Fibroblast of lung (primary cell): Measurements from ENCODE around the gene ASIC3. TPM values are rescaled to one million over a fixed set of nuclear protein-coding genes. Genes with fewer than 3 reads are reported as not detected.

Experiments used
- DNase-seq, 2 donors: peaks; one replicate each; pipeline versions ENCODE4 v3.0.0 to v3.0.0-alpha.2; 2010; ENCODE audit warnings: low read depth in 2 of 2
- H2AFZ ChIP-seq: 2 replicates; pipeline ENCODE4 v1.5.1; 2012; ENCODE audit warnings: low read length, control low read depth, inconsistent platforms
- H3K27ac ChIP-seq: 2 replicates; pipeline ENCODE4 v1.5.1; 2011; ENCODE audit warnings: low read length, control low read depth; ENCODE audit not compliant: insufficient read depth
- H3K27me3 ChIP-seq: 2 replicates; pipeline ENCODE4 v1.5.1; 2011; ENCODE audit warnings: mild to moderate bottlenecking, low read length; ENCODE audit not compliant: control insufficient read depth, insufficient read depth
- H3K36me3 ChIP-seq: 2 replicates; pipeline ENCODE4 v1.5.1; 2011; ENCODE audit warnings: low read length; ENCODE audit not compliant: control insufficient read depth, insufficient read depth
- H3K4me1 ChIP-seq: 2 replicates; pipeline ENCODE4 v1.5.1; 2011; ENCODE audit warnings: low read length; ENCODE audit not compliant: control insufficient read depth, insufficient read depth; ENCODE audit errors: extremely low read depth
- H3K4me2 ChIP-seq: 2 replicates; pipeline ENCODE4 v1.5.1; 2011; ENCODE audit warnings: low read length, control low read depth; ENCODE audit not compliant: insufficient read depth; ENCODE audit errors: extremely low read depth
- H3K4me3 ChIP-seq, 4 experiments: fragments of 200-600 bp in 1 of 4; sonication (generic) in 1 of 4; replicated peaks in 1 of 4; 2 replicates each; pipeline ENCODE4 v1.5.1; 2011 to 2016; ENCODE audit warnings: low read length in 4 of 4, low read depth in 3 of 4, mild to moderate bottlenecking in 3 of 4, control low read depth in 2 of 4, inconsistent platforms in 1 of 4, mixed read lengths in 1 of 4; ENCODE audit not compliant: insufficient read depth in 1 of 4; ENCODE audit errors: control extremely low read depth in 1 of 4
- H3K79me2 ChIP-seq: 2 replicates; pipeline ENCODE4 v1.5.1; 2012; ENCODE audit warnings: mild to moderate bottlenecking, low read length, inconsistent platforms; ENCODE audit not compliant: control insufficient read depth, insufficient read depth
- H3K9ac ChIP-seq: 2 replicates; pipeline ENCODE4 v1.5.1; 2011; ENCODE audit warnings: mild to moderate bottlenecking, low read length, control low read depth; ENCODE audit not compliant: insufficient read depth
- H3K9me3 ChIP-seq: 2 replicates; pipeline ENCODE4 v1.5.1; 2012; ENCODE audit warnings: low read depth, low read length; ENCODE audit not compliant: control insufficient read depth, insufficient read depth
- H4K20me1 ChIP-seq: 2 replicates; pipeline ENCODE4 v1.5.1; 2011; ENCODE audit warnings: low read length; ENCODE audit not compliant: control insufficient read depth, insufficient read depth; ENCODE audit errors: extremely low read depth
- EZH2 ChIP-seq: IDR thresholded peaks from 2 replicates; pipeline ENCODE4 v1.5.1; 2012; ENCODE audit warnings: low read length, control low read depth, mild to moderate bottlenecking; ENCODE audit errors: missing control alignments
- polyA plus RNA-seq, 2 donors: library from polyadenylated mRNA; depleted of rRNA in 1 of 2; stranded (reverse) in 1 of 2; unstranded in 1 of 2; fragments of >200 nt; gene quantifications; 2 replicates each; pipeline ENCODE4 v1.2.1, GENCODE V29; 2011 to 2012; ENCODE audit warnings: missing spikeins in 1 of 2
- total RNA-seq: library from RNA; depleted of rRNA; stranded (reverse); fragments of >200 nt; gene quantifications from 2 replicates; pipeline ENCODE4 v1.2.1, GENCODE V29; 2014
- TF ChIP-seq, protein P1 (sequence below), 2 donors: IDR thresholded peaks in 1 of 2; conservative IDR thresholded peaks in 1 of 2; 1 replicate in 1 of 2; 2 replicates in 1 of 2; pipeline ENCODE4 v1.5.1; 2011 to 2012; ENCODE audit warnings: low read length in 2 of 2, control low read depth in 1 of 2, inconsistent platforms in 1 of 2, low read depth in 1 of 2, mild to moderate bottlenecking in 1 of 2

ASIC3 gene
- total and polyA plus RNA-seq, 2 donors (not counting 1 experiment from before 2014, with no cell fraction given), result 0.07 to 0.17 TPM

DNA sequence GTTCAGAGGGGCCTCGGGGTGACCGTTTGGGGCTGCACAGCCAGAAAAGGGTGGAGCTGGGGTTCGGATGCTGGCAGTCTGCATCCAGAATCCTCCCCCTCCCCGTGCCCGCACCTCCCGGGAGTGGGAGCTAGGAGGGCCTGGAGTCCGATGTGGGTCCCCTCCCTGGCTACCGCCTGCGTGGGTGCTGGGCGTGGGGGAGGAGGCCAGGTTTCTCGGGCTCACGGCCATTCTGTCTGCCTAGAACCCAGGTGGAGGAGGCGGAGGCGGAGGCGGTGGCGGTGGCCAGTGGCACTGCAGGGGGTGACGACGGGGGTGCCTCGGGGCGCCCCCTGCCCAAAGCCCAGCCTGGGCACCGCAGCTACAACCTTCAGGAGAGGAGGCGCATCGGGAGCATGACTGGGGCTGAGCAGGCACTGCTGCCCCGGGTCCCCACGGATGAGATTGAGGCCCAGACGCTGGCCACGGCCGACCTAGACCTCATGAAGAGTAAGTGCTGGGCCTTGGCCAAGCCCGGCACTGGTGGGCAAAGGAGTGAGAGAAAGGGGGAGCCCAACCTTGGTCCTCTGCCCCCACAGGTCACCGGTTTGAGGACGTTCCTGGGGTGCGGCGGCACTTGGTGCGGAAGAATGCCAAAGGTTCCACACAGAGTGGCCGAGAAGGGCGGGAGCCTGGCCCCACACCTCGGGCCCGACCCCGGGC is 18.1 kb downstream of the ASIC3 start:
- no peak overlapping the region for H3K9ac ChIP-seq
- peaks cover 44% of the 10 kb centered on the region for H3K36me3 ChIP-seq
- H3K9me3 ChIP-seq, result no peaks in the 10 kb centered on the region
- H2AFZ ChIP-seq, result no peak overlapping the region
- no peaks in the 10 kb centered on the region for H3K27me3 ChIP-seq
- TF ChIP-seq EZH2, result no peak
- TF ChIP-seq, protein P1, sequence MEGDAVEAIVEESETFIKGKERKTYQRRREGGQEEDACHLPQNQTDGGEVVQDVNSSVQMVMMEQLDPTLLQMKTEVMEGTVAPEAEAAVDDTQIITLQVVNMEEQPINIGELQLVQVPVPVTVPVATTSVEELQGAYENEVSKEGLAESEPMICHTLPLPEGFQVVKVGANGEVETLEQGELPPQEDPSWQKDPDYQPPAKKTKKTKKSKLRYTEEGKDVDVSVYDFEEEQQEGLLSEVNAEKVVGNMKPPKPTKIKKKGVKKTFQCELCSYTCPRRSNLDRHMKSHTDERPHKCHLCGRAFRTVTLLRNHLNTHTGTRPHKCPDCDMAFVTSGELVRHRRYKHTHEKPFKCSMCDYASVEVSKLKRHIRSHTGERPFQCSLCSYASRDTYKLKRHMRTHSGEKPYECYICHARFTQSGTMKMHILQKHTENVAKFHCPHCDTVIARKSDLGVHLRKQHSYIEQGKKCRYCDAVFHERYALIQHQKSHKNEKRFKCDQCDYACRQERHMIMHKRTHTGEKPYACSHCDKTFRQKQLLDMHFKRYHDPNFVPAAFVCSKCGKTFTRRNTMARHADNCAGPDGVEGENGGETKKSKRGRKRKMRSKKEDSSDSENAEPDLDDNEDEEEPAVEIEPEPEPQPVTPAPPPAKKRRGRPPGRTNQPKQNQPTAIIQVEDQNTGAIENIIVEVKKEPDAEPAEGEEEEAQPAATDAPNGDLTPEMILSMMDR (conservative IDR thresholded peaks at IDR 0.05 in 1 of 2, IDR thresholded peaks at IDR 0.05 in 1 of 2; ENCODE audit: low read depth in 1 of 2, low read length in 2 of 2), result no peak
- peaks cover 8% of the 10 kb centered on the region for H3K4me1 ChIP-seq
- no peak for DNase-seq
- peaks cover 17% of the 10 kb centered on the region for H3K79me2 ChIP-seq
- no peak overlapping the region for H3K4me2 ChIP-seq
- H4K20me1 ChIP-seq, result no peaks in the 10 kb centered on the region
- no peak overlapping the region for H3K4me3 ChIP-seq
- H3K27ac ChIP-seq, result no peak overlapping the region

DNA sequence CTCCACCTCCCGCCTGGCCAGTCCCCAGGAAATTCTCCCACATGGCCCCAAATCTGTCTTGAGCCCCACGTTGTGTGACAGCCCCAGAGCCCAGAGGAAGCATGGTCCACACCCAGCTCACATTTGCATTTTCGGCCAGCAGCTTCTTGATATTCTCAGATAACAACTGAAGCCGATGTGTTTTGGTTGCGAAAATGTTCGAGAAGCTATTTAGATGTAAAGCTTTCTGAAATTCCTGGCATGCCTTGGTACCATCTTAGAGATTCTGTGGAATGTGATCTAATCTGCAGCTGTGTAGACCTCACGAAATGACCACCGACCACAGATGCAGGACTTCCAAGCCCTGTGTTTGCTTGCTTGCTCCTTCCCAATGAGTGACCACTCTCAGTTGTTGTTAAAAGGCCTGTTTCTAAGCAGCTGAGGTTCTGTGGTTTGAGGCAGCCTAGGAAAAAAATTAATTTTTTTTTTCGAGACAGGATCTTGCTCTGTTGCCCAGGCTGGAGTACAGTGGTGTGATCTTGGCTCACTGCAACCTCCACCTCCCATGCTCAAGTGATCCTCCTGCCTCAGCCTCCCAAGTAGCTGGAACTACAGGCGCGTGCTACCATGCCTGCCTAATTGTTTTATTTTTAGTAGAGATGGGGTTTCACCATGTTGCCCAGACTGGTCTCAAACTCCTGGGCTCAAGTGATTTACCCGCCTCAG is 19.9 kb downstream of the ASIC3 start:
- Histone ChIP-seq H3K27me3 (no peaks in the 10 kb centered on the region), H3K4me3 (no peak overlapping the region), H3K36me3 (peaks cover 44% of the 10 kb centered on the region), H2AFZ (no peak overlapping the region), H3K79me2 (peaks cover 3% of the 10 kb centered on the region), H3K4me2 (no peak overlapping the region), H3K27ac (no peak overlapping the region), H3K4me1 (no peaks in the 10 kb centered on the region), H3K9ac (no peak overlapping the region), H3K9me3 (no peaks in the 10 kb centered on the region), H4K20me1 (no peaks in the 10 kb centered on the region)
- TF ChIP-seq, protein P1 (conservative IDR thresholded peaks at IDR 0.05 in 1 of 2, IDR thresholded peaks at IDR 0.05 in 1 of 2; ENCODE audit: low read depth in 1 of 2, low read length in 2 of 2), result no peak
- TF ChIP-seq EZH2, result no peak
- DNase-seq, result peak in 1 of 2 donors; percentile 72

DNA sequence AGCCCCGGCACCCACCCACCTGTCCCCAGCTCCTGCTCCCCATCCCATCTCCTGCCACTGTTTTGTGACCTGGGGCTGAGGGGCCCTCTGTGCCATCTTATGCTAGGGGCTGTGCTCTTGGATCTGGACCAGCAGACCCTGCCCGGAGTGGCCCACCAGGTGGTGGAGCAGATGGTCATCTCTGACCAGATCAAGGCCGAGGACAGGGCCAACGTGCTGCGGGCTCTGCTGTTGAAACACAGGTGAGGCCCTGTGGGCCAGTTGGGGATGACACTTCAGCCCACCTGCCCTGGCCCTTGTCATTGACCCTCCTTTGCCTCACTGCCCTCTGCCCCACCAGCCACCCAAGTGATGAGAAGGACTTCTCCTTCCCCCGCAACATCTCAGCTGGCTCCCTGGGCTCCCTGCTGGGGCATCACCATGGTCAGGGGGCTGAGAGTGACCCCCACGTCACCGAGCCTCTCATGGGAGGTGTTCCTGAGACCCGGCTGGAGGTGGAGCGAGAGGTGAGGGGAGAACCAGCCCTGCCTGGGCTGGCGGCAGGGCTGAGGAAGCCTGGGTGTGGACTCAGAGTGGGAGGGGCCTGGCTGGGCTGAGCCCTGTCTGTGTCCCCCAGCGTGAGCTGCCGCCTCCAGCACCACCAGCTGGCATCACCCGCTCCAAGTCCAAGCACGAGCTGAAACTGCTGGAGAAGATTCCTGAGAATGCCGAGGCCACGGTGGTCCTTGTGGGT is 21.7 kb downstream of the ASIC3 start:
- Histone ChIP-seq H3K27ac (no peak overlapping the region), H3K27me3 (no peaks in the 10 kb centered on the region), H3K9me3 (no peaks in the 10 kb centered on the region), H3K36me3 (peaks cover 42% of the 10 kb centered on the region), H4K20me1 (no peaks in the 10 kb centered on the region), H3K4me1 (no peaks in the 10 kb centered on the region), H3K9ac (no peak overlapping the region), H3K4me2 (no peak overlapping the region), H3K79me2 (no peaks in the 10 kb centered on the region), H3K4me3 (no peak overlapping the region), H2AFZ (no peak overlapping the region)
- TF ChIP-seq, protein P1 (conservative IDR thresholded peaks at IDR 0.05 in 1 of 2, IDR thresholded peaks at IDR 0.05 in 1 of 2; ENCODE audit: low read depth in 1 of 2, low read length in 2 of 2), result no peak
- no peak for TF ChIP-seq EZH2
- no peak for DNase-seq
